A549 (cell line): Measurements from ENCODE around the gene STPG4. TPM values are rescaled to one million over a fixed set of nuclear protein-coding genes. Genes with fewer than 3 reads are reported as not detected.
A peak's percentile ranks its signal among the peaks of the same experiment; 100 is the strongest.

Source experiments
- ATAC-seq, 2 experiments: fragments of 200-7000 bp in 1 of 2; fragments of >200 bp in 1 of 2; cut with Nextera tagmentation in 1 of 2; cut with Tn5 transposase in 1 of 2; 3 replicates each; pipeline versions ENCODE4 v1.8.0 to v1.9.1; 2018 to 2020; ENCODE audit warnings: mild to moderate bottlenecking in 1 of 2, moderate library complexity in 1 of 2
- CTCF ChIA-PET: fragments of 300-600 bp; sonication (Branson Sonifier 250); formaldehyde crosslinking; extraction: SDS; loops from one replicate; lab custom pipeline; 2021; ENCODE audit warnings: antibody characterized with exemption, inconsistent platforms; lab: Yijun Ruan, JAX
- POLR2A ChIA-PET: fragments of 350-600 bp; formaldehyde crosslinking; extraction: SDS; loops from one replicate; lab custom pipeline; 2021; ENCODE audit warnings: antibody characterized with exemption, inconsistent platforms; lab: Yijun Ruan, JAX
- DNase-seq, 2 experiments: peaks; one replicate each; pipeline versions ENCODE4 v3.0.0 to v3.0.0-alpha.2; 2011 to 2016; ENCODE audit warnings: low read depth in 1 of 2, low spot score in 1 of 2
- FAIRE-seq: peaks from 2 replicates; lab custom pipeline; 2011; peaks lifted over from hg19 to GRCh38; lab: Jason Lieb, UNC
- H3K27ac ChIP-seq, 2 experiments: fragments of >200 bp; sonication (Bioruptor Twin); formaldehyde crosslinking; 3 replicates each; pipeline ENCODE4 v1.5.1; 2016 to 2017
- H3K4me1 ChIP-seq: fragments of >200 bp; sonication (Bioruptor Twin); formaldehyde crosslinking; 3 replicates; pipeline ENCODE4 v1.6.1; 2016
- H3K4me2 ChIP-seq: fragments of >200 bp; sonication (Bioruptor Twin); formaldehyde crosslinking; 3 replicates; pipeline ENCODE4 v1.6.1; 2016
- H3K4me3 ChIP-seq: fragments of >200 bp; sonication (Bioruptor Twin); formaldehyde crosslinking; 3 replicates; pipeline ENCODE4 v1.5.1; 2016
- H3K9me3 ChIP-seq: fragments of >200 bp; sonication (Bioruptor Twin); formaldehyde crosslinking; 3 replicates; pipeline ENCODE4 v1.6.1; 2016
- ATOH8 ChIP-seq: fragments of 250-450 bp; sonication (Bioruptor Pico); IDR thresholded peaks from 2 replicates; pipeline ENCODE4 v1.5.0; 2020; ENCODE audit warnings: low read depth, mild to moderate bottlenecking, moderate library complexity
- E2F6 ChIP-seq: IDR thresholded peaks from 2 replicates; pipeline ENCODE4 v1.6.1; 2012; ENCODE audit warnings: low read depth, borderline replicate concordance
- EP300 ChIP-seq, 2 experiments: fragments of >200 bp; sonication (Bioruptor Twin); formaldehyde crosslinking; IDR thresholded peaks; 2 replicates in 1 of 2; 3 replicates in 1 of 2; pipeline ENCODE4 v1.6.1; 2016 to 2017
- FOSB ChIP-seq: fragments of 250-450 bp; sonication (Bioruptor Pico); IDR thresholded peaks from 2 replicates; pipeline ENCODE4 v1.5.0; 2020; ENCODE audit warnings: mild to moderate bottlenecking, moderate library complexity
- GATA3 ChIP-seq: IDR thresholded peaks from 2 replicates; pipeline ENCODE4 v1.6.1; 2012; ENCODE audit warnings: borderline replicate concordance
- HES2 ChIP-seq: fragments of >200 bp; sonication (Bioruptor Twin); formaldehyde crosslinking; IDR thresholded peaks from 2 replicates; pipeline ENCODE4 v1.6.1; 2016
- HOXA7 ChIP-seq: fragments of 250-450 bp; sonication (Bioruptor Pico); IDR thresholded peaks from 2 replicates; pipeline ENCODE4 v1.5.0; 2020; ENCODE audit warnings: mild to moderate bottlenecking, moderate library complexity
- HOXB5 ChIP-seq: fragments of 250-450 bp; sonication (Bioruptor Pico); IDR thresholded peaks from 2 replicates; pipeline ENCODE4 v1.5.0; 2020; ENCODE audit warnings: mild to moderate bottlenecking, moderate library complexity
- JUN ChIP-seq, 2 experiments: fragments of >200 bp; sonication (Bioruptor Twin); formaldehyde crosslinking; IDR thresholded peaks; 2 replicates in 1 of 2; 3 replicates in 1 of 2; pipeline ENCODE4 v1.6.1; 2016 to 2017
- MAX ChIP-seq: IDR thresholded peaks from 2 replicates; pipeline ENCODE4 v1.6.1; 2012
- MAZ ChIP-seq: fragments of 150-350 bp; IDR thresholded peaks from 2 replicates; pipeline ENCODE4 v1.6.1; 2014; ENCODE audit warnings: antibody characterized with exemption, low read depth, low read length, borderline replicate concordance
- NPAS2 ChIP-seq: fragments of 250-450 bp; sonication (Bioruptor Pico); IDR thresholded peaks from 2 replicates; pipeline ENCODE4 v1.8.0; 2022; ENCODE audit warnings: mild to moderate bottlenecking, moderate library complexity, borderline replicate concordance
- PBX3 ChIP-seq: IDR thresholded peaks from 2 replicates; pipeline ENCODE4 v1.6.1; 2012
- POLR2A ChIP-seq: IDR thresholded peaks from 2 replicates; pipeline ENCODE4 v1.6.1; 2012; ENCODE audit warnings: mild to moderate bottlenecking, low read length
- RAD21 ChIP-seq, 2 experiments: fragments of >200 bp in 1 of 2; sonication (Bioruptor Twin) in 1 of 2; formaldehyde crosslinking in 1 of 2; IDR thresholded peaks in 1 of 2; conservative IDR thresholded peaks in 1 of 2; 2 replicates in 1 of 2; 3 replicates in 1 of 2; pipeline ENCODE4 v1.6.1; 2012 to 2018; ENCODE audit warnings: inconsistent platforms in 1 of 2
- TFCP2L1 ChIP-seq: fragments of 250-450 bp; sonication (Bioruptor Pico); IDR thresholded peaks from 2 replicates; pipeline ENCODE4 v1.5.0; 2021; ENCODE audit warnings: mild to moderate bottlenecking
- ZNF302 ChIP-seq: fragments of 250-450 bp; sonication (Bioruptor Pico); IDR thresholded peaks from 2 replicates; pipeline ENCODE4 v1.9.0; 2021; ENCODE audit warnings: inconsistent platforms, mild to moderate bottlenecking, moderate library complexity
- ZSCAN20 ChIP-seq: fragments of 250-450 bp; sonication (Bioruptor Pico); IDR thresholded peaks from 2 replicates; pipeline ENCODE4 v1.8.0; 2022; ENCODE audit warnings: mild to moderate bottlenecking, moderate library complexity
- WGBS: methylation state at CpG from one replicate; pipeline ENCODE4 v1.1.6; 2017; ENCODE audit errors: missing lambda C conversion rate; 5-methylcytosine and 5-hydroxymethylcytosine counted together
- polyA plus RNA-seq, 4 experiments: library from polyadenylated mRNA; depleted of rRNA in 3 of 4; stranded (reverse); fragments of >200 nt; fragmentation: RNase III in 1 of 4; extraction: RNeasy Plus Mini Kit Qiagen cat#74134 plus additional on column Dnase treatment in 1 of 4; gene quantifications; 2 replicates in 3 of 4; 3 replicates in 1 of 4; pipeline ENCODE4 v1.2.3, GENCODE V29; 2011 to 2017

Gene STPG4
- polyA plus RNA-seq, 2 of the 4 experiments (the other 2 are of a cell fraction): 0.05 to 0.13 TPM

GRCh38 chr2:47069628-47070154 lies 85.4 kb downstream of the STPG4 start:
- POLR2A ChIA-PET: interaction anchor here (0.6 to 1.3 kb wide), 3 partner anchors 28 to 101 kb away, joined by 3 to 6 read pairs (median 4); no protein-coding TSS in a partner anchor
- H3K4me3 ChIP-seq: peak overlapping the region; percentile 11; the same call in 1 of the 3 replicates

GRCh38 chr2:47068981-47069627 lies 86.0 kb downstream of the STPG4 start:
- CTCF ChIA-PET: interaction anchor here (0.6 to 3.3 kb wide), 7 partner anchors 10 to 253 kb away, joined by 3 to 13 read pairs (median 4); no protein-coding TSS in a partner anchor
- POLR2A ChIA-PET: interaction anchor here (0.6 to 1.3 kb wide), 4 partner anchors 27 to 250 kb away, joined by 3 to 6 read pairs (median 4); no protein-coding TSS in a partner anchor
- Histone ChIP-seq H3K4me1 (peaks cover 79% of the 10 kb centered on the region), H3K27ac (peak overlapping the region; percentile 85 to 90), H3K9me3 (no peaks in the 10 kb centered on the region), H3K4me3 (peak overlapping the region; percentile 11; the same call in 1 of the 3 replicates), H3K4me2 (peak overlapping the region; percentile 77)
- no peak for FAIRE-seq
- no peak for DNase-seq
- 88% methylated on average over 6 of the region's 6 CpGs for whole genome bisulfite sequencing
- TF ChIP-seq ZNF302 (CRISPR knock-in tag): no peak
- no peak for TF ChIP-seq ATOH8 (CRISPR knock-in tag)
- TF ChIP-seq ZSCAN20: no peak
- TF ChIP-seq TFCP2L1 (CRISPR knock-in tag): no peak
- TF ChIP-seq MAZ: no peak
- no peak for TF ChIP-seq HOXB5 (CRISPR knock-in tag)
- TF ChIP-seq MAX: no peak
- TF ChIP-seq NPAS2 (CRISPR knock-in tag): no peak
- no peak for TF ChIP-seq HES2
- TF ChIP-seq HOXA7 (CRISPR knock-in tag): no peak
- TF ChIP-seq GATA3: no peak
- TF ChIP-seq FOSB (CRISPR knock-in tag): no peak
- no peak for ATAC-seq

More at GRCh38 chr2:47069628-47070154, 85.4 kb downstream of the STPG4 start:
- CTCF ChIA-PET: interaction anchor here (0.6 to 3.3 kb wide), 9 partner anchors 13 to 432 kb away, joined by 3 to 13 read pairs (median 4); no protein-coding TSS in a partner anchor
- Histone ChIP-seq H3K4me2 (peak overlapping the region; percentile 77), H3K4me1 (peaks cover 75% of the 10 kb centered on the region), H3K27ac (peak overlapping the region; percentile 85 to 90), H3K9me3 (no peaks in the 10 kb centered on the region)
- ATAC-seq: peak; percentile 71 to 72
- peak in 1 of 2 experiments; percentile 58; a peak in 1 of 5 replicates for TF ChIP-seq EP300 (IDR thresholded peaks at IDR 0.05)
- peak in 1 of 2 experiments; percentile 8; a peak in 1 of 5 replicates for TF ChIP-seq RAD21 (conservative IDR thresholded peaks at IDR 0.05 in 1 of 2, IDR thresholded peaks at IDR 0.05 in 1 of 2)
- TF ChIP-seq GATA3: peak; percentile 83; the same call in 1 of the 2 replicates
- peak; percentile 50; the same call in 1 of the 2 replicates for TF ChIP-seq MAX
- TF ChIP-seq JUN (IDR thresholded peaks at IDR 0.05): peak; percentile 24 to 41; a peak in 2 of 5 replicates
- TF ChIP-seq PBX3: peak; percentile 87
- no peak for TF ChIP-seq E2F6
- TF ChIP-seq POLR2A: no peak
- DNase-seq: peak; percentile 73 to 80
- WGBS: 26% methylated on average over 6 of the region's 6 CpGs
- FAIRE-seq: no peak
